T-helper 9 cell (primary cell): Measurements from ENCODE around the gene UBALD1.
"Not testable (repeated sequence)": the region's sequence is repeated elsewhere in the genome, so short reads cannot be mapped to it uniquely, and the experiment has no call there.

Experiments used
- DNase-seq: peaks from one replicate; pipeline ENCODE4 v3.0.0-alpha.2; 2020

UBALD1 gene

GRCh38 chr16:4593086-4593485 lies 21.6 kb downstream of the UBALD1 start:
- DNase-seq: no peak

DNA sequence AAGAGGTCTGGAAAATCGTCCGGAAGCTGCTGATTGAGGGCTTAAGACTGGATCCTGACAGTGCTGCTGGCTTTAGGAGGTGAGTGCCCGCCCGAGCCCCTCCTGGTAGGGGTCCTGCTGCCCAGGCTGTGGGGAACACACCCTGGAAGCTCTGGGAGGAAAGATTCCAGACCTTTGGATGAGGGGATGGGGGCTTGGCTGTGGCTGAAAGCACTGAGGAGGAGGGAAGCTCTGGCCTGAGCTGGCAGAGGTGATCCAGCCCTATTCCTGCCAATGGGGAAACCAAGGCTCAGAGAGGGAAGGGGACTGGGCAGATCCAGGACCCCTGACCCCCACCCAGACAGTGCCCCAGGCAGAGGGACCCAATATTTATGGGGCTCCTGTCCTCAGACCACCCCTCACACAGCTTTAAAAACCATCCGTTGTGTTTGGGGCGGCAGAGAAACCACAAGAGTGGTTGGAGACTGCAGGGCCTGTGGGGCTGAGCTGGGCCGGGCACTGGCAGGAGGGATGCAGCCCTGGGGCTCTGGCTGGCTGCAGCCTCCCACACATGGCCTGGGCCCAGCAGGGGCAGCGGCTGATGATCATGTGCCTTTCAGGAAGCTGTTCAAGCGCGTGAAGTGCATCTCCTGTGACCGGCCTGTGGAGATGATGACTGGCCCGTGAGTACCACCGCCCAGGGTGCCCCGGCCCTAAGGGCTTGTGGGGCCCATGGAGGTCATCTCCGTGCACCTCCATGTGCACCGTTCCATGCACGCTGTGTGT lies 22.8 kb downstream of the UBALD1 start:
- no peak for DNase-seq

- no peak for DNase-seq
These were observed 23.5 kb downstream of the UBALD1 start for GRCh38 chr16:4591191-4591590.

- no peak for DNase-seq
These were observed 25.7 kb downstream of the UBALD1 start for GRCh38 chr16:4588961-4589360.

- no peak for DNase-seq
These were observed 26.3 kb downstream of the UBALD1 start for GRCh38 chr16:4588386-4588785.

- DNase-seq: no peak
These were observed 28.4 kb downstream of the UBALD1 start for GRCh38 chr16:4586291-4586690.

GRCh38 chr16:4583906-4584305 lies 30.8 kb downstream of the UBALD1 start:
- DNase-seq: no peak

- DNase-seq: no peak
These were observed 34.4 kb downstream of the UBALD1 start for GRCh38 chr16:4580250-4580649.

- DNase-seq: no peak
These were observed 35.6 kb downstream of the UBALD1 start for GRCh38 chr16:4578961-4579530.

DNA sequence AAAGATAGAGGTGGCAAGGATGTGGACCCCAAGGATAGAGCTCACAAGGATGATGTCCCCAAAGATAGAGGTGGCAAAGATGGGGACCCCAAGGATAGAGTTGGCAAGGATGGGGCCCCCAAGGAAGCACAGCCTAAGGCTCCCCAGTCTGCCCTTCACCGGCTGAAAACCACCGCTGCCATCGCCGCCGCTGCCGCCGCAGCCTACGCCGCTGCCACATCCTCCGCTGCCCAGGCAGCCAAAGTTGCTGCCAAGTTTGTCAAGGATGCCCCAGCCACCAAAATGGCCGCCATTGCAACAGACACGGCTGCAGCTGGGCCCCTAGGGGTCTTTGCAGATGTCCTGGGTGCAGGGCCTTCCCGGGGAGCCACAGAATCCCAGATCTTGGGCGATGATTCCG lies 38.7 kb downstream of the UBALD1 start:
- DNase-seq: no peak

- no peak for DNase-seq
These were observed 39.6 kb downstream of the UBALD1 start for GRCh38 chr16:4574919-4575705.

GRCh38 chr16:4573926-4574325 lies 40.8 kb downstream of the UBALD1 start:
- DNase-seq: not testable (repeated sequence)

GRCh38 chr16:4572715-4573114 lies 42.0 kb downstream of the UBALD1 start:
- DNase-seq: no peak

DNA sequence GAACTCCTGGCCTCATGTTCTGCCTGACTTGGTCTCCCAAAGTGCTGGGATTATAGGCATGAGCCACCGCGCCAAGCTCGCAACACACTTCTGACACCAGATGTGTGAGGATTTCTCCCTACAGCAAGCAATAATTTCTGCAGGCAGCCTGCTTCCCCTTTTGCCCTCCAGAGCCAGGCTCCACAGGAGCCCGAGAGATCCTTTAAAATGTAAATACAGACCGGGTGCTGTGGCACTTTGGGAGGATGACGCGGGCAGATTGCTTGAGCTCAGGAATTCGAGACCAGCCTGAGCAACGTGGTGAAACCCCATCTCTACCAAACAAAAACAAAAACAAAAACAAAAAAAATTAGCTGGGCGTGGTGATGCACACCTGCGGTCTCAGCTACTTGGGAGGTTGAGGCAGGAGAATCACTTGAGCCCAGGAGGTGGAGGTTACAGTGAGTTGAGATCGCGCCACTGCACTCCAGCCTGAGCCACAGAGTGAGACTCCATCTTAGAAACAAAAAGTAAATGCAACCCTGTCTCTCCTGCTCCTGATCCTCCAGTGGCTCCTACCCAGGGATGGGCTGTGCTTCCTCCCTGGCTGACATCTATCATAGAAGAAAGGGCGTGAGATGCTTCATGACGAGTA lies 43.9 kb downstream of the UBALD1 start:
- DNase-seq: no peak

GRCh38 chr16:4570086-4570485 lies 44.6 kb downstream of the UBALD1 start:
- no peak for DNase-seq

- no peak for DNase-seq
These were observed 48.5 kb downstream of the UBALD1 start for GRCh38 chr16:4566144-4566543.

DNA sequence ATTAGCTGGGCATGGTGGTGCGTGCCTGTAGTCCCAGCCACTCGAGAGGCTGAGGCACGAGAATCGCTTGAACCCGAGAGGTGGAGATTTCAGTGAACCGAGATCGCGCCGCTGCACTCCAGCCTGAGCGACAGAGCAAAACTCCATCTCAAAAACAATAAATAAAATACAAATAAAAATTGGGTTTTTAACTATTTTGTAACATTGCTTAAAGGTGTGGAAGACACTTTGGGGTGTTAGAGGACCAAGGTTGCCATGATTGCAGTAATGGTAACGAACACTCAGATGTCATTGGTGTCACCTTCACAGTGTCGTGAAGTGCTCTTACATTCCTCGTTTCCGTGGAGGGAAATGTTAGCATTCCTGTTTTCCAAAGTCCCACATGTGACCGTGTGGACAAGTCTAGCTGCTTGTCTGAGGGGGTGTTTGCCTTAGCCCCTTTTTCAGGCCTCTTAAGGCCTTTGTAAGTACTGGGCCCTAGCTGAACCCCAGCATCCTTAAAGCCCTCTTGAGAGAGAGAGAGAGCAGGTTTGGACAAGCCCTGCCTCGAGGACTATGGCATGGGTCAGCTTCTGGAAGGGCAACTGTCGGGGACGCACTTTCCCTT lies 49.9 kb downstream of the UBALD1 start:
- DNase-seq: no peak

- DNase-seq: no peak
These were observed 53.1 kb downstream of the UBALD1 start for GRCh38 chr16:4561596-4561995.
